HEK293 (cell line): ENCODE data around the gene FAM124B.

ENCODE experiments used
- CTCF ChIP-seq: fragments of 450-650 bp; formaldehyde crosslinking; IDR thresholded peaks from 2 replicates; pipeline ENCODE4 v1.5.1; 2016; ENCODE audit warnings: missing biosample characterization, missing genetic modification characterization
- ZNF157 ChIP-seq: fragments of 450-650 bp; formaldehyde crosslinking; IDR thresholded peaks from 2 replicates; pipeline ENCODE4 v1.5.1; 2016; ENCODE audit warnings: missing biosample characterization, missing genetic modification characterization
- ZNF335 ChIP-seq: fragments of 450-650 bp; formaldehyde crosslinking; conservative IDR thresholded peaks from 2 replicates; pipeline ENCODE4 v1.5.1; 2016; ENCODE audit warnings: missing biosample characterization, missing genetic modification characterization
- TF ChIP-seq, protein P1 (sequence below): fragments of 450-650 bp; formaldehyde crosslinking; IDR thresholded peaks from 2 replicates; pipeline ENCODE4 v1.5.1; 2016; ENCODE audit warnings: missing biosample characterization, missing genetic modification characterization, low read depth

- TF ChIP-seq, protein P1, sequence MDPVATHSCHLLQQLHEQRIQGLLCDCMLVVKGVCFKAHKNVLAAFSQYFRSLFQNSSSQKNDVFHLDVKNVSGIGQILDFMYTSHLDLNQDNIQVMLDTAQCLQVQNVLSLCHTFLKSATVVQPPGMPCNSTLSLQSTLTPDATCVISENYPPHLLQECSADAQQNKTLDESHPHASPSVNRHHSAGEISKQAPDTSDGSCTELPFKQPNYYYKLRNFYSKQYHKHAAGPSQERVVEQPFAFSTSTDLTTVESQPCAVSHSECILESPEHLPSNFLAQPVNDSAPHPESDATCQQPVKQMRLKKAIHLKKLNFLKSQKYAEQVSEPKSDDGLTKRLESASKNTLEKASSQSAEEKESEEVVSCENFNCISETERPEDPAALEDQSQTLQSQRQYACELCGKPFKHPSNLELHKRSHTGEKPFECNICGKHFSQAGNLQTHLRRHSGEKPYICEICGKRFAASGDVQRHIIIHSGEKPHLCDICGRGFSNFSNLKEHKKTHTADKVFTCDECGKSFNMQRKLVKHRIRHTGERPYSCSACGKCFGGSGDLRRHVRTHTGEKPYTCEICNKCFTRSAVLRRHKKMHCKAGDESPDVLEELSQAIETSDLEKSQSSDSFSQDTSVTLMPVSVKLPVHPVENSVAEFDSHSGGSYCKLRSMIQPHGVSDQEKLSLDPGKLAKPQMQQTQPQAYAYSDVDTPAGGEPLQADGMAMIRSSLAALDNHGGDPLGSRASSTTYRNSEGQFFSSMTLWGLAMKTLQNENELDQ (tag by site-specific recombination) = no peak
- no peak for TF ChIP-seq CTCF (tag by site-specific recombination)
- no peak for TF ChIP-seq ZNF157 (tag by site-specific recombination)
- no peak for TF ChIP-seq ZNF335 (tag by site-specific recombination)
Measured at GRCh38 chr2:224335991-224336390, 65.9 kb downstream of the FAM124B start.
